ENCODE data around the gene KCNG2.

DNA sequence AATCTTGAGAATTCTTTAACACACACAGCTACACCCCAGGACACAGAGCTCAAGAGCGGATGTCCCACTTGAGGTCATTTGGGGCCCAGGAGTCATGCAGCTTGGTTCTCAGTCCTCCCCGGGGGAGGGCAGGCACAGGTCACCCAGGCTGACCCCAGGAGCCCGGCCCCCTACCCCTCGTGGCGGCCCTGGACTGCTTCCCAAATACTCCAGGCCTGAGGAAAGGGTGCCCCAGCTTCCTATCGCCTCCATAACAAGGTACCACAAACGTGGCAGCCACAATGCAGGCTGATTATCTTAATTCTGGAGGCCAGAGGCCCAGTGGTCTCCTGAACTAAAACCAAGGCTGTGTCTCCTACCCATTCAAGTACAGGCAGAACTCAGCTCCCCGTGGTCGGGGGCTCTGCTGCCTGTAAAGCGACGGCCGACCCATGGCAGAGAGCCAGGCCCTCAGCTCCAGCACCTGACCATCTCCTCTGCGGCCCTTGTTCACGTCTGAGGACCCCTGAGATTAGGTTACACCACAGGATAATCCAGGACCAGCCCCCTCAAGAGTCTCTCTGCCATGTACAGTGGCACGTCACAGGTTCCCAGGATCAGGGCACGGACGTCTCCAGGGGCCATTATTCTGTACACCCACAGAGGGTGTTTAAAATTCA lies 143.2 kb downstream of the KCNG2 start:
- TF ChIP-seq NFIC (IDR thresholded peaks at IDR 0.05; ENCODE audit: borderline replicate concordance), result no peak
- TF ChIP-seq, protein P1, sequence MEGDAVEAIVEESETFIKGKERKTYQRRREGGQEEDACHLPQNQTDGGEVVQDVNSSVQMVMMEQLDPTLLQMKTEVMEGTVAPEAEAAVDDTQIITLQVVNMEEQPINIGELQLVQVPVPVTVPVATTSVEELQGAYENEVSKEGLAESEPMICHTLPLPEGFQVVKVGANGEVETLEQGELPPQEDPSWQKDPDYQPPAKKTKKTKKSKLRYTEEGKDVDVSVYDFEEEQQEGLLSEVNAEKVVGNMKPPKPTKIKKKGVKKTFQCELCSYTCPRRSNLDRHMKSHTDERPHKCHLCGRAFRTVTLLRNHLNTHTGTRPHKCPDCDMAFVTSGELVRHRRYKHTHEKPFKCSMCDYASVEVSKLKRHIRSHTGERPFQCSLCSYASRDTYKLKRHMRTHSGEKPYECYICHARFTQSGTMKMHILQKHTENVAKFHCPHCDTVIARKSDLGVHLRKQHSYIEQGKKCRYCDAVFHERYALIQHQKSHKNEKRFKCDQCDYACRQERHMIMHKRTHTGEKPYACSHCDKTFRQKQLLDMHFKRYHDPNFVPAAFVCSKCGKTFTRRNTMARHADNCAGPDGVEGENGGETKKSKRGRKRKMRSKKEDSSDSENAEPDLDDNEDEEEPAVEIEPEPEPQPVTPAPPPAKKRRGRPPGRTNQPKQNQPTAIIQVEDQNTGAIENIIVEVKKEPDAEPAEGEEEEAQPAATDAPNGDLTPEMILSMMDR (IDR thresholded peaks at IDR 0.05), result no peak
- TF ChIP-seq FOXJ3 (CRISPR knock-in tag; IDR thresholded peaks at IDR 0.05), result no peak
- TF ChIP-seq GABPA (IDR thresholded peaks at IDR 0.05; ENCODE audit: low read depth), result no peak
- no peak for TF ChIP-seq POLR2AphosphoS5 (IDR thresholded peaks at IDR 0.05; ENCODE audit: low read depth, low read length)

All from SK-N-SH (cell line).